ENCODE measurements around the gene TMEM212. TPM values are rescaled to one million over a fixed set of nuclear protein-coding genes. Genes with fewer than 3 reads are reported as not detected.
A peak's percentile ranks its signal among the peaks of the same experiment; 100 is the strongest.

The TMEM212 gene
- total and polyA plus RNA-seq, 9 of the 15 experiments (the other 6 are each of a cell fraction or from before 2014, with no cell fraction given) = not detected

GRCh38 chr3:171838218-171838720 is 4.9 kb upstream of the TMEM212 start (continued):
- TF ChIP-seq HBP1 (CRISPR knock-in tag; IDR thresholded peaks at IDR 0.05) (0 out of 2 replicates have a peak, but pooled peaks have one; percentile 49), MLX (CRISPR knock-in tag; conservative IDR thresholded peaks at IDR 0.05) (no peak), ZNF589 (CRISPR knock-in tag; IDR thresholded peaks at IDR 0.05; ENCODE audit: low read depth) (no peak), ARID1B (IDR thresholded peaks at IDR 0.05) (no peak; the same call in 1 of the 2 replicates), ZEB2 (IDR thresholded peaks at IDR 0.05) (no peak), PKNOX1 (IDR thresholded peaks at IDR 0.05) (peak; percentile 90), MTA2 (IDR thresholded peaks at IDR 0.05; ENCODE audit: low read depth) (no peak), USF2 (CRISPR knock-in tag; IDR thresholded peaks at IDR 0.05) (no peak), ZNF512 (tag; IDR thresholded peaks at IDR 0.05) (peak; percentile 46; the same call in 1 of the 2 replicates), MTA1 (IDR thresholded peaks at IDR 0.05; ENCODE audit: borderline replicate concordance) (peak; percentile 59; the same call in 1 of the 2 replicates), CEBPB (tag; IDR thresholded peaks at IDR 0.05) (peak; percentile 28; the same call in 1 of the 2 replicates), CTCFL (IDR thresholded peaks at IDR 0.05; ENCODE audit: borderline replicate concordance, insufficient read depth, low read depth, low read length, poor library complexity, severe bottlenecking) (no peak), ELF4 (CRISPR knock-in tag; IDR thresholded peaks at IDR 0.05) (0 out of 2 replicates have a peak, but pooled peaks have one; percentile 24), PHF21A (IDR thresholded peaks at IDR 0.05; ENCODE audit: borderline replicate concordance, low read depth) (peak; percentile 62; the same call in 1 of the 2 replicates), SPI1 (IDR thresholded peaks at IDR 0.05; ENCODE audit: borderline replicate concordance, low read depth, low read length) (peak; percentile 33; the same call in 1 of the 2 replicates), SOX6 (IDR thresholded peaks at IDR 0.05) (peak; percentile 53; the same call in 1 of the 2 replicates), CEBPG (CRISPR knock-in tag; IDR thresholded peaks at IDR 0.05) (no peak), CEBPG (tag; conservative IDR thresholded peaks at IDR 0.05 in 1 of 2, IDR thresholded peaks at IDR 0.05 in 1 of 2) (peak in 1 of 2 experiments; percentile 19; a peak in 2 of 4 replicates), ZFP1 (CRISPR knock-in tag; IDR thresholded peaks at IDR 0.05) (no peak)
